Upper lobe of left lung (tissue), 6 donors: ENCODE measurements around the gene ZNF830. TPM values are rescaled to one million over a fixed set of nuclear protein-coding genes. Genes with fewer than 3 reads are reported as not detected.

Experiments used
- ATAC-seq, 2 donors: fragments of 200-7000 bp; cut with Tn5 transposase; one replicate each; pipeline ENCODE4 v1.9.1; 2022; ENCODE audit warnings: mild to moderate bottlenecking in 2 of 2, moderate library complexity in 2 of 2; ENCODE audit not compliant: low FRiP score in 2 of 2
- DNase-seq, 2 donors: peaks; one replicate each; pipeline ENCODE4 v3.0.0-alpha.2; 2019 to 2020
- H3K27ac ChIP-seq, 4 donors: fragments of 200-600 bp; sonication (generic); one replicate each; pipeline ENCODE4 v1.5.1; 2016 to 2019
- H3K27me3 ChIP-seq, 4 donors: fragments of 200-600 bp; sonication (generic); one replicate each; pipeline ENCODE4 v1.5.1; 2017 to 2019
- H3K36me3 ChIP-seq, 4 donors: fragments of 200-600 bp; sonication (generic); one replicate each; pipeline ENCODE4 v1.5.1; 2016 to 2019
- H3K4me1 ChIP-seq, 4 donors: fragments of 200-600 bp; sonication (generic); one replicate each; pipeline ENCODE4 v1.5.1; 2018 to 2019
- H3K4me3 ChIP-seq, 4 donors: fragments of 200-600 bp; sonication (generic); one replicate each; pipeline ENCODE4 v1.5.1; 2017 to 2019; ENCODE audit warnings: mild to moderate bottlenecking in 2 of 4, moderate library complexity in 1 of 4
- H3K9me3 ChIP-seq, 4 donors: fragments of 200-600 bp; sonication (generic); one replicate each; pipeline ENCODE4 v1.5.1; 2018 to 2019
- EP300 ChIP-seq, 4 donors: sonication (generic); formaldehyde crosslinking; IDR thresholded peaks; one replicate each; pipeline ENCODE4 v1.5.1; 2017; ENCODE audit warnings: antibody characterized with exemption in 4 of 4, control low read depth in 2 of 4
- POLR2A ChIP-seq, 4 donors: fragments of 450-650 bp; IDR thresholded peaks; one replicate each; pipeline ENCODE4 v1.5.1; 2016 to 2017; ENCODE audit warnings: antibody characterized with exemption in 4 of 4, mild to moderate bottlenecking in 2 of 4
- POLR2AphosphoS5 ChIP-seq, 2 donors: sonication (generic); formaldehyde crosslinking; IDR thresholded peaks; one replicate each; pipeline ENCODE4 v1.5.1; 2017; ENCODE audit warnings: antibody characterized with exemption in 2 of 2
- WGBS, 2 donors: methylation state at CpG; one replicate each; pipeline ENCODE4 v1.1.5; 2017 to 2018; 5-methylcytosine and 5-hydroxymethylcytosine counted together
- total RNA-seq, 6 donors: library from RNA; depleted of rRNA in 4 of 6; stranded (reverse); fragments of >200 nt in 4 of 6; gene quantifications; one replicate each; pipeline versions ENCODE4 v1.1.0 to v1.2.1, GENCODE V29; 2016 to 2021
- TF ChIP-seq, protein P1 (sequence below), 6 experiments: fragments of 450-650 bp in 4 of 6; fragments of 200-600 bp in 2 of 6; sonication (generic) in 2 of 6; IDR thresholded peaks; one replicate each; pipeline ENCODE4 v1.5.1; 2016 to 2019; ENCODE audit warnings: antibody characterized with exemption in 6 of 6
- donor health status: DM: no; HTN: no; CAD: no; lungs with moderate emphysema.
- donor health status: DM: no; HTN: yes; CAD: no; lungs with severe emphysema.

Gene ZNF830
- total RNA-seq, 6 donors from 2014 or later = 9.8 to 29.3 (median 14.1) TPM

DNA sequence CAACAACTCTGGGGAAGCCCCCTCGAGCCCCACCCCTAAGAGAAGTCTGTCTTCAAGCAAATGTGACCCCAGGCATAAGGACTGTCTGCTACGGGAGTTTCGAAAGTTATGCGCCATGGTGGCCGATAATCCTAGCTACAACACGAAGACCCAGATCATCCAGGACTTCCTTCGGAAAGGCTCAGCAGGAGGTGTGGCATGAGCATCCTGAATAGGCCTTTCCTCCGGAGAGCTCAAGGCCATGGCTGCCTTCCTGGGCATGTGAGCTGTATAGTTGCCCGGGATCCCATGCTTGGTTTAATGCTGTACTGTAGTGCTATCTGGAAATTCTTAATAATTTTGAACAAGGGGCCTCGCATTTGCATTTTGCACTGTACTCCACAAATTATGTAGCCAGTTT is 28.1 kb downstream of the ZNF830 start:
- DNase-seq (no peak), ATAC-seq (no peak)
- Histone ChIP-seq H3K4me3 (no peak overlapping the region), H3K27me3 (no peaks in the 10 kb centered on the region), H3K27ac (no peak overlapping the region), H3K36me3 (peaks cover 4 to 87% (median 43%) of the 10 kb centered on the region in 4 donors), H3K4me1 (peaks cover 0 to 11% (median 4%) of the 10 kb centered on the region in 4 donors), H3K9me3 (no peaks in the 10 kb centered on the region)
- TF ChIP-seq EP300 (IDR thresholded peaks at IDR 0.05) (no peak), POLR2A (IDR thresholded peaks at IDR 0.05) (no peak), POLR2AphosphoS5 (IDR thresholded peaks at IDR 0.05) (no peak)
- TF ChIP-seq, protein P1, sequence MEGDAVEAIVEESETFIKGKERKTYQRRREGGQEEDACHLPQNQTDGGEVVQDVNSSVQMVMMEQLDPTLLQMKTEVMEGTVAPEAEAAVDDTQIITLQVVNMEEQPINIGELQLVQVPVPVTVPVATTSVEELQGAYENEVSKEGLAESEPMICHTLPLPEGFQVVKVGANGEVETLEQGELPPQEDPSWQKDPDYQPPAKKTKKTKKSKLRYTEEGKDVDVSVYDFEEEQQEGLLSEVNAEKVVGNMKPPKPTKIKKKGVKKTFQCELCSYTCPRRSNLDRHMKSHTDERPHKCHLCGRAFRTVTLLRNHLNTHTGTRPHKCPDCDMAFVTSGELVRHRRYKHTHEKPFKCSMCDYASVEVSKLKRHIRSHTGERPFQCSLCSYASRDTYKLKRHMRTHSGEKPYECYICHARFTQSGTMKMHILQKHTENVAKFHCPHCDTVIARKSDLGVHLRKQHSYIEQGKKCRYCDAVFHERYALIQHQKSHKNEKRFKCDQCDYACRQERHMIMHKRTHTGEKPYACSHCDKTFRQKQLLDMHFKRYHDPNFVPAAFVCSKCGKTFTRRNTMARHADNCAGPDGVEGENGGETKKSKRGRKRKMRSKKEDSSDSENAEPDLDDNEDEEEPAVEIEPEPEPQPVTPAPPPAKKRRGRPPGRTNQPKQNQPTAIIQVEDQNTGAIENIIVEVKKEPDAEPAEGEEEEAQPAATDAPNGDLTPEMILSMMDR (IDR thresholded peaks at IDR 0.05) = no peak
- 92 to 94% methylated on average over 9 to 10 of the region's 10 CpGs for WGBS, 2 donors

DNA sequence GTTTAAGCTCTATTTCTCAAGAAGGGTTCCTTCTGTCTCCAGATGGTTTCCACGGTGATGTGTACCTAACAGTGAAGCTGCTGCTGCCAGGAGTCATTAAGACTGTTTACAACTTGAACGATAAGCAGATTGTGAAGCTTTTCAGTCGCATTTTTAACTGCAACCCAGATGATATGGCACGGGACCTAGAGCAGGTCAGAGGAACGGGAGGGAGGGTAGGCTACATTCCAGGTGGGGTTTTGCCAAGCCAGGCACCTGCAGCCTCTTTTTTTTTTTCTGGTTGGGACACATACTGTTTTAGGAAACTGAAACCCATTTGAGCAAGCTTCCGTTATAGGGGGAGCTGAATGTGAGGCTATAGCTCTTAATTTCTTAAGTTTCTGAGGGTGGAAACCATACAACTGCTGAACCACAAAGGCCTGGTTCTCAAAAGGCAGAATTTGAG is 29.6 kb downstream of the ZNF830 start:
- no peak for TF ChIP-seq POLR2A (IDR thresholded peaks at IDR 0.05)
- no peak for TF ChIP-seq EP300 (IDR thresholded peaks at IDR 0.05)
- peak in 1 of 2 donors; percentile 14 for TF ChIP-seq POLR2AphosphoS5 (IDR thresholded peaks at IDR 0.05)
- TF ChIP-seq, protein P1 (IDR thresholded peaks at IDR 0.05) = no peak
- Histone ChIP-seq H3K9me3 (no peaks in the 10 kb centered on the region), H3K36me3 (peaks cover 4 to 95% (median 52%) of the 10 kb centered on the region in 4 donors), H3K4me3 (no peak overlapping the region), H3K27ac (peak overlapping the region in 3 of 4 donors; percentile 24 to 61 (median 54)), H3K4me1 (peaks cover 0 to 11% (median 4%) of the 10 kb centered on the region in 4 donors), H3K27me3 (no peaks in the 10 kb centered on the region)
- 48 to 54% methylated on average over 6 of the region's 6 CpGs for WGBS, 2 donors
- DNase-seq (no peak), ATAC-seq (peak in 1 of 2 donors; percentile 9)

DNA sequence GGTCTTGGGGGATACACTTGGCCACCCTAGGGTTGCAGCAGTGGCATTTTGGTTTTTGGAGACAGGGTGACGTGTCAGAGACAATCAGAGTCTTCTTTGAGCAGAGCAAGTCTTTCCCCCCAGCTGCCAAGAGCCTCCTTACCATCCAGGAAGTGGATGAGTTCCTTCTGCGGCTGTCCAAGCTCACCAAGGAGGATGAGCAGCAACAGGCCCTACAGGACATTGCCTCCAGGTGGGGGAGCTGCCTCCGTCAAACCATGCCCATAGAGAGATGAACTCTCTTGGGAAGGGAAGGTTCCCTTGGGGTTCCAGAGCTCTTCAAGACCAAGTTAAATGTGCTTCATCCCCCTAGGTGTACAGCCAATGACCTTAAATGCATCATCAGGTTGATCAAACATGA is 30.3 kb downstream of the ZNF830 start:
- 75 to 87% methylated on average over 1 to 3 of the region's 3 CpGs for WGBS, 2 donors

DNA sequence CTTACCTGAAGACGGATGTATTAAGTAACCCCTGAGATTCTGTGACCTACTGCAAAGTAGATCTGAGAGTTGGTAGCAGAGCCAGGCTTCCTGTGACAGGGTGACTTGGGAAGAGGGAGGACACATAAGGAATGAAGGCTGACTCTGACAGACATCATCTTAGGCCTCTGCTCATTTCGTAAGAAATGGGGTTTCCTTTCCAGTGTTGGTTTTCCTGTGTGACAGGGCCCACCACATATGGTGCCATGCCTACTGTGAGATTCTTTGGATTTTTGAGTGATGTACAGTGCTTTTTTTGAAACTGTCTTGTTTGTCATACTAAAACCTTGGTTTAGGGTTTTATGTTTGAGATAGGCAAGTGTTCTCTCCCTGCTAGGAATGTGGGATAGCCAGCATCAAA is 31.7 kb downstream of the ZNF830 start:
- H3K4me3 ChIP-seq = no peak overlapping the region
- no peak for ATAC-seq
- TF ChIP-seq POLR2A (IDR thresholded peaks at IDR 0.05) (no peak), POLR2AphosphoS5 (IDR thresholded peaks at IDR 0.05) (no peak)
- H3K27me3 ChIP-seq = no peaks in the 10 kb centered on the region
- WGBS, 2 donors = 59 to 73% methylated on average over 2 of the region's 2 CpGs
- H3K36me3 ChIP-seq = peaks cover 4 to 88% (median 50%) of the 10 kb centered on the region in 4 donors
- DNase-seq = no peak
- H3K4me1 ChIP-seq = peaks cover 9 to 22% (median 16%) of the 10 kb centered on the region in 4 donors
- no peak overlapping the region for H3K27ac ChIP-seq
- no peaks in the 10 kb centered on the region for H3K9me3 ChIP-seq

More for the DNA sequence above, 30.3 kb downstream of the ZNF830 start:
- DNase-seq = no peak
- no peaks in the 10 kb centered on the region for H3K9me3 ChIP-seq
- TF ChIP-seq, protein P1 (IDR thresholded peaks at IDR 0.05) = no peak
- no peak for TF ChIP-seq POLR2AphosphoS5 (IDR thresholded peaks at IDR 0.05)
- H3K36me3 ChIP-seq = peaks cover 4 to 95% (median 51%) of the 10 kb centered on the region in 4 donors
- no peak for ATAC-seq
- peaks cover 0 to 11% (median 5%) of the 10 kb centered on the region in 4 donors for H3K4me1 ChIP-seq
- no peak overlapping the region for H3K4me3 ChIP-seq
- H3K27me3 ChIP-seq = no peaks in the 10 kb centered on the region
- H3K27ac ChIP-seq = peak overlapping the region in 3 of 4 donors; percentile 24 to 61 (median 54)

DNA sequence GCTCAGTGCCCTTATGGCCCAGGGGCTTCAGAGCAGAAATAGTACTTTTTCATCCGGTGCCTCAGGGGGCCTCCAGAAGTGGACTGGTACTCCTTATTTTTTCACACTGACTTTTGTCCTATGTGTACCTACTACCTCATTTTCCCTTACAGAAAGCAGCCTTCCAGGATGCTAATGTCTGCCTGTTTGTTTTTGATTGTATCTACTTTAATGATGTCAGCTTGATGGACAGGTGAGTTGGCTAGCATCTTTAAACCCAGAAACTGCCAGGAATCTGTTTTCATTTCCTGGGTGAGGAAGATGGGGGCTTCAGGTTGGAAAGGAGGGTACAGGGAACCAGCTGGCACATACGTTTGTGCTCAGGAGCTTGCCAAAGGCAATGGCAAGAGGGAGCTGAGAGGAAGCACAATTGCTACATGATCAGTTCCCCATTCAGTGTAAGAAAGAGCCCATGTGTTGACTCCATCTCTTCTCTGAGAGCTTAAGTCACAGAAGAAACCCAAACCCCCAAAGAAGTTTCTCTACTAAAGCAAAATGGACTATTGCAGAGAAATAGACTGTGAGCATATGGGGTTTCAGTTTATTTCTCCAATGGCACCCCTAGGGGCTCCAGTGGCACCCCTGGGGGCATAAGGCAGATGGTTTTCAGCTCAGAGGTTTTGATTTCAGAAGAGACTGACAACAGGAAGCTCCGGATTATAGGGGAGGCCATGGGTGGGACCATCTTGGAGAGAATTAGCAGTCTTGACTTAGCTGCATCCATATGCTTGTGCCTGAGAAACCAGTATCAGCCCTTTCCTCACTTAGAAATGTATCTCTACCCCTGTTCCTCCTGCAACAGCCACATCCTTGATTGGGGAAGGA is 35.3 kb downstream of the ZNF830 start:
- Histone ChIP-seq H3K27ac (peak overlapping the region in 3 of 4 donors; percentile 24 to 53 (median 52)), H3K9me3 (no peaks in the 10 kb centered on the region), H3K4me1 (peaks cover 9 to 17% (median 13%) of the 10 kb centered on the region in 4 donors), H3K36me3 (peaks cover 0 to 85% (median 45%) of the 10 kb centered on the region in 4 donors), H3K27me3 (no peaks in the 10 kb centered on the region), H3K4me3 (no peak overlapping the region)
- ATAC-seq = no peak
- 70 to 78% methylated on average over 3 of the region's 3 CpGs for WGBS, 2 donors
- no peak for TF ChIP-seq POLR2AphosphoS5 (IDR thresholded peaks at IDR 0.05)
- TF ChIP-seq, protein P1 (IDR thresholded peaks at IDR 0.05) = no peak
- TF ChIP-seq POLR2A (IDR thresholded peaks at IDR 0.05) = no peak
- no peak for DNase-seq
